H1 (cell line): ENCODE data around the gene FKBP6. TPM values are rescaled to one million over a fixed set of nuclear protein-coding genes. Genes with fewer than 3 reads are reported as not detected.

ENCODE experiments used
- polyA plus RNA-seq, 7 experiments: library from polyadenylated mRNA; depleted of rRNA in 3 of 7; stranded (reverse) in 5 of 7; unstranded in 2 of 7; fragments of >200 nt in 5 of 7; fragments of 200-250 nt in 2 of 7; gene quantifications; 1 replicate in 5 of 7; 2 replicates in 1 of 7; 4 replicates in 1 of 7; pipeline versions ENCODE4 v1.2.1 to v1.2.3, GENCODE V29; 2011 to 2013; ENCODE audit warnings: missing spikeins in 2 of 7, mixed read lengths in 2 of 7
- total RNA-seq: library from RNA; stranded (reverse); fragmentation: NEBNext Ultra II Directional; extraction: Animal tissue kit (Norgen Biotek cat#: 25700); gene quantifications from 2 replicates; pipeline ENCODE4 v1.2.1, GENCODE V29; 2021
- TF ChIP-seq, protein P1 (sequence below): fragments of 300-600 bp; sonication (generic); IDR thresholded peaks from 2 replicates; pipeline ENCODE4 v1.7.1; 2012; ENCODE audit warnings: low read length, moderate library complexity, mild to moderate bottlenecking, inconsistent platforms; ENCODE audit not compliant: insufficient replicate concordance

FKBP6 gene
- total and polyA plus RNA-seq, 2 of the 8 experiments (the other 6 are each of a cell fraction or from before 2014, with no cell fraction given): 0.14 to 0.19 TPM

DNA sequence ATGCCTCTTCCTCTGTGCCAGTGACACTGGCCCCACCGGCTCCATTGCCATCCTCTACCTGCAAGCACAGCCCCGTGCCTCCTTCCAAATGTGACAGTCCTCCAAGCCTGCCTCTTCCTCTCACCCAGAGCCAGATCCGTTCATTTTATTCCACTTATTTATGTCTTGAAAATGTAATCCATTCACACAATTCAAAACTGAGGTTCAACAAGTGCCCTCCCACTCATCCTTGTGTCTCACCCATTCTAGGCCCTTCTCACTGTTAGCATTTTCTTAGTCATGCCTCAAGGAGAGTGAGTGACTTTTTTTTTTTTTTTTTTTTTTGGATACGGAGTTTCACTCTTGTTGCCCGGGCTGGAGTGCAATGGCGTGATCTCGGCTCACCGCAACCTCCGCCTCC lies 41.7 kb downstream of the FKBP6 start (continued):
- TF ChIP-seq, protein P1, sequence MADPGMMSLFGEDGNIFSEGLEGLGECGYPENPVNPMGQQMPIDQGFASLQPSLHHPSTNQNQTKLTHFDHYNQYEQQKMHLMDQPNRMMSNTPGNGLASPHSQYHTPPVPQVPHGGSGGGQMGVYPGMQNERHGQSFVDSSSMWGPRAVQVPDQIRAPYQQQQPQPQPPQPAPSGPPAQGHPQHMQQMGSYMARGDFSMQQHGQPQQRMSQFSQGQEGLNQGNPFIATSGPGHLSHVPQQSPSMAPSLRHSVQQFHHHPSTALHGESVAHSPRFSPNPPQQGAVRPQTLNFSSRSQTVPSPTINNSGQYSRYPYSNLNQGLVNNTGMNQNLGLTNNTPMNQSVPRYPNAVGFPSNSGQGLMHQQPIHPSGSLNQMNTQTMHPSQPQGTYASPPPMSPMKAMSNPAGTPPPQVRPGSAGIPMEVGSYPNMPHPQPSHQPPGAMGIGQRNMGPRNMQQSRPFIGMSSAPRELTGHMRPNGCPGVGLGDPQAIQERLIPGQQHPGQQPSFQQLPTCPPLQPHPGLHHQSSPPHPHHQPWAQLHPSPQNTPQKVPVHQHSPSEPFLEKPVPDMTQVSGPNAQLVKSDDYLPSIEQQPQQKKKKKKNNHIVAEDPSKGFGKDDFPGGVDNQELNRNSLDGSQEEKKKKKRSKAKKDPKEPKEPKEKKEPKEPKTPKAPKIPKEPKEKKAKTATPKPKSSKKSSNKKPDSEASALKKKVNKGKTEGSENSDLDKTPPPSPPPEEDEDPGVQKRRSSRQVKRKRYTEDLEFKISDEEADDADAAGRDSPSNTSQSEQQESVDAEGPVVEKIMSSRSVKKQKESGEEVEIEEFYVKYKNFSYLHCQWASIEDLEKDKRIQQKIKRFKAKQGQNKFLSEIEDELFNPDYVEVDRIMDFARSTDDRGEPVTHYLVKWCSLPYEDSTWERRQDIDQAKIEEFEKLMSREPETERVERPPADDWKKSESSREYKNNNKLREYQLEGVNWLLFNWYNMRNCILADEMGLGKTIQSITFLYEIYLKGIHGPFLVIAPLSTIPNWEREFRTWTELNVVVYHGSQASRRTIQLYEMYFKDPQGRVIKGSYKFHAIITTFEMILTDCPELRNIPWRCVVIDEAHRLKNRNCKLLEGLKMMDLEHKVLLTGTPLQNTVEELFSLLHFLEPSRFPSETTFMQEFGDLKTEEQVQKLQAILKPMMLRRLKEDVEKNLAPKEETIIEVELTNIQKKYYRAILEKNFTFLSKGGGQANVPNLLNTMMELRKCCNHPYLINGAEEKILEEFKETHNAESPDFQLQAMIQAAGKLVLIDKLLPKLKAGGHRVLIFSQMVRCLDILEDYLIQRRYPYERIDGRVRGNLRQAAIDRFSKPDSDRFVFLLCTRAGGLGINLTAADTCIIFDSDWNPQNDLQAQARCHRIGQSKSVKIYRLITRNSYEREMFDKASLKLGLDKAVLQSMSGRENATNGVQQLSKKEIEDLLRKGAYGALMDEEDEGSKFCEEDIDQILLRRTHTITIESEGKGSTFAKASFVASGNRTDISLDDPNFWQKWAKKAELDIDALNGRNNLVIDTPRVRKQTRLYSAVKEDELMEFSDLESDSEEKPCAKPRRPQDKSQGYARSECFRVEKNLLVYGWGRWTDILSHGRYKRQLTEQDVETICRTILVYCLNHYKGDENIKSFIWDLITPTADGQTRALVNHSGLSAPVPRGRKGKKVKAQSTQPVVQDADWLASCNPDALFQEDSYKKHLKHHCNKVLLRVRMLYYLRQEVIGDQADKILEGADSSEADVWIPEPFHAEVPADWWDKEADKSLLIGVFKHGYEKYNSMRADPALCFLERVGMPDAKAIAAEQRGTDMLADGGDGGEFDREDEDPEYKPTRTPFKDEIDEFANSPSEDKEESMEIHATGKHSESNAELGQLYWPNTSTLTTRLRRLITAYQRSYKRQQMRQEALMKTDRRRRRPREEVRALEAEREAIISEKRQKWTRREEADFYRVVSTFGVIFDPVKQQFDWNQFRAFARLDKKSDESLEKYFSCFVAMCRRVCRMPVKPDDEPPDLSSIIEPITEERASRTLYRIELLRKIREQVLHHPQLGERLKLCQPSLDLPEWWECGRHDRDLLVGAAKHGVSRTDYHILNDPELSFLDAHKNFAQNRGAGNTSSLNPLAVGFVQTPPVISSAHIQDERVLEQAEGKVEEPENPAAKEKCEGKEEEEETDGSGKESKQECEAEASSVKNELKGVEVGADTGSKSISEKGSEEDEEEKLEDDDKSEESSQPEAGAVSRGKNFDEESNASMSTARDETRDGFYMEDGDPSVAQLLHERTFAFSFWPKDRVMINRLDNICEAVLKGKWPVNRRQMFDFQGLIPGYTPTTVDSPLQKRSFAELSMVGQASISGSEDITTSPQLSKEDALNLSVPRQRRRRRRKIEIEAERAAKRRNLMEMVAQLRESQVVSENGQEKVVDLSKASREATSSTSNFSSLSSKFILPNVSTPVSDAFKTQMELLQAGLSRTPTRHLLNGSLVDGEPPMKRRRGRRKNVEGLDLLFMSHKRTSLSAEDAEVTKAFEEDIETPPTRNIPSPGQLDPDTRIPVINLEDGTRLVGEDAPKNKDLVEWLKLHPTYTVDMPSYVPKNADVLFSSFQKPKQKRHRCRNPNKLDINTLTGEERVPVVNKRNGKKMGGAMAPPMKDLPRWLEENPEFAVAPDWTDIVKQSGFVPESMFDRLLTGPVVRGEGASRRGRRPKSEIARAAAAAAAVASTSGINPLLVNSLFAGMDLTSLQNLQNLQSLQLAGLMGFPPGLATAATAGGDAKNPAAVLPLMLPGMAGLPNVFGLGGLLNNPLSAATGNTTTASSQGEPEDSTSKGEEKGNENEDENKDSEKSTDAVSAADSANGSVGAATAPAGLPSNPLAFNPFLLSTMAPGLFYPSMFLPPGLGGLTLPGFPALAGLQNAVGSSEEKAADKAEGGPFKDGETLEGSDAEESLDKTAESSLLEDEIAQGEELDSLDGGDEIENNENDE: no peak
